ENCODE measurements around the gene NGEF. TPM values are rescaled to one million over a fixed set of nuclear protein-coding genes. Genes with fewer than 3 reads are reported as not detected.

The NGEF gene
- total RNA-seq, 1 experiment from 2014 or later: 5.4 TPM

DNA sequence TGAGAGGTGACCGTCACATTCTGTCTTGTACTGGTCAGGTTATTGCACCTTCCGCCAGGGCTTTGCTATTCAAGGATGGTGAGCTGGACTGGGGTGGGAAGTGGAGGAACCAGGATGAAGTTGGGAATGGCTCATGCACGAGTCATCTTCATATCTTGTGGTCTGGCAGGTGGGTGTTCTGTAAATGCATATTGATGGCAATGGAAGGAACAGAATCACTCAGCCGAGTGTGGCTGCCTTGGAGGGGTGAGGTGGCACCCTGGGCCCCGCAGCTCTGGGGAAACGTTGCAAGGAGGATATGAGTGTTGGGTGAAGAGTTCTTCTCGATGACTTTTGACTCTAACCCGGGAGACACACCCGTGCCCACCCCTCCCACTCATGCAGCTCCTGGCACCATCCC, 20.6 kb upstream of the NGEF start:
- H3K27ac Mint-ChIP-seq: no peak overlapping the region
- 0 out of 2 replicates have a peak, but pooled peaks cover 8% of the 10 kb centered on the region for H3K4me1 Mint-ChIP-seq
- no peak for ATAC-seq
- H3K4me3 Mint-ChIP-seq: no peak overlapping the region
- ChIA-PET POLR2A (no interaction called here), CTCF (interaction anchor here (0.6 to 2.6 kb wide), 4 partner anchors 18 to 210 kb away, joined by 3 to 10 read pairs (median 4); partner anchors contain the start of gene INPP5D)
- no peaks in the 10 kb centered on the region for H3K27me3 Mint-ChIP-seq (ENCODE audit: low read depth)
- no peak for TF ChIP-seq NFE2L1 (CRISPR knock-in tag; IDR thresholded peaks at IDR 0.05)
- TF ChIP-seq, protein P1, sequence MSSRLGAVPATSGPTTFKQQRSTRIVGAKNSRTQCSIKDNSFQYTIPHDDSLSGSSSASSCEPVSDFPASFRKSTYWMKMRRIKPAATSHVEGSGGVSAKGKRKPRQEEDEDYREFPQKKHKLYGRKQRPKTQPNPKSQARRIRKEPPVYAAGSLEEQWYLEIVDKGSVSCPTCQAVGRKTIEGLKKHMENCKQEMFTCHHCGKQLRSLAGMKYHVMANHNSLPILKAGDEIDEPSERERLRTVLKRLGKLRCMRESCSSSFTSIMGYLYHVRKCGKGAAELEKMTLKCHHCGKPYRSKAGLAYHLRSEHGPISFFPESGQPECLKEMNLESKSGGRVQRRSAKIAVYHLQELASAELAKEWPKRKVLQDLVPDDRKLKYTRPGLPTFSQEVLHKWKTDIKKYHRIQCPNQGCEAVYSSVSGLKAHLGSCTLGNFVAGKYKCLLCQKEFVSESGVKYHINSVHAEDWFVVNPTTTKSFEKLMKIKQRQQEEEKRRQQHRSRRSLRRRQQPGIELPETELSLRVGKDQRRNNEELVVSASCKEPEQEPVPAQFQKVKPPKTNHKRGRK (CRISPR knock-in tag; IDR thresholded peaks at IDR 0.05; ENCODE audit: borderline replicate concordance): no peak
- TF ChIP-seq, protein P2, sequence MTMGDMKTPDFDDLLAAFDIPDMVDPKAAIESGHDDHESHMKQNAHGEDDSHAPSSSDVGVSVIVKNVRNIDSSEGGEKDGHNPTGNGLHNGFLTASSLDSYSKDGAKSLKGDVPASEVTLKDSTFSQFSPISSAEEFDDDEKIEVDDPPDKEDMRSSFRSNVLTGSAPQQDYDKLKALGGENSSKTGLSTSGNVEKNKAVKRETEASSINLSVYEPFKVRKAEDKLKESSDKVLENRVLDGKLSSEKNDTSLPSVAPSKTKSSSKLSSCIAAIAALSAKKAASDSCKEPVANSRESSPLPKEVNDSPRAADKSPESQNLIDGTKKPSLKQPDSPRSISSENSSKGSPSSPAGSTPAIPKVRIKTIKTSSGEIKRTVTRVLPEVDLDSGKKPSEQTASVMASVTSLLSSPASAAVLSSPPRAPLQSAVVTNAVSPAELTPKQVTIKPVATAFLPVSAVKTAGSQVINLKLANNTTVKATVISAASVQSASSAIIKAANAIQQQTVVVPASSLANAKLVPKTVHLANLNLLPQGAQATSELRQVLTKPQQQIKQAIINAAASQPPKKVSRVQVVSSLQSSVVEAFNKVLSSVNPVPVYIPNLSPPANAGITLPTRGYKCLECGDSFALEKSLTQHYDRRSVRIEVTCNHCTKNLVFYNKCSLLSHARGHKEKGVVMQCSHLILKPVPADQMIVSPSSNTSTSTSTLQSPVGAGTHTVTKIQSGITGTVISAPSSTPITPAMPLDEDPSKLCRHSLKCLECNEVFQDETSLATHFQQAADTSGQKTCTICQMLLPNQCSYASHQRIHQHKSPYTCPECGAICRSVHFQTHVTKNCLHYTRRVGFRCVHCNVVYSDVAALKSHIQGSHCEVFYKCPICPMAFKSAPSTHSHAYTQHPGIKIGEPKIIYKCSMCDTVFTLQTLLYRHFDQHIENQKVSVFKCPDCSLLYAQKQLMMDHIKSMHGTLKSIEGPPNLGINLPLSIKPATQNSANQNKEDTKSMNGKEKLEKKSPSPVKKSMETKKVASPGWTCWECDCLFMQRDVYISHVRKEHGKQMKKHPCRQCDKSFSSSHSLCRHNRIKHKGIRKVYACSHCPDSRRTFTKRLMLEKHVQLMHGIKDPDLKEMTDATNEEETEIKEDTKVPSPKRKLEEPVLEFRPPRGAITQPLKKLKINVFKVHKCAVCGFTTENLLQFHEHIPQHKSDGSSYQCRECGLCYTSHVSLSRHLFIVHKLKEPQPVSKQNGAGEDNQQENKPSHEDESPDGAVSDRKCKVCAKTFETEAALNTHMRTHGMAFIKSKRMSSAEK (CRISPR knock-in tag; IDR thresholded peaks at IDR 0.05; ENCODE audit: borderline replicate concordance): no peak
- H3K9me3 Mint-ChIP-seq: peaks cover 3% of the 10 kb centered on the region; the same call in 1 of the 2 replicates
- no peak for DNase-seq (ENCODE audit: low spot score)
- H3K36me3 Mint-ChIP-seq: no peaks in the 10 kb centered on the region

DNA sequence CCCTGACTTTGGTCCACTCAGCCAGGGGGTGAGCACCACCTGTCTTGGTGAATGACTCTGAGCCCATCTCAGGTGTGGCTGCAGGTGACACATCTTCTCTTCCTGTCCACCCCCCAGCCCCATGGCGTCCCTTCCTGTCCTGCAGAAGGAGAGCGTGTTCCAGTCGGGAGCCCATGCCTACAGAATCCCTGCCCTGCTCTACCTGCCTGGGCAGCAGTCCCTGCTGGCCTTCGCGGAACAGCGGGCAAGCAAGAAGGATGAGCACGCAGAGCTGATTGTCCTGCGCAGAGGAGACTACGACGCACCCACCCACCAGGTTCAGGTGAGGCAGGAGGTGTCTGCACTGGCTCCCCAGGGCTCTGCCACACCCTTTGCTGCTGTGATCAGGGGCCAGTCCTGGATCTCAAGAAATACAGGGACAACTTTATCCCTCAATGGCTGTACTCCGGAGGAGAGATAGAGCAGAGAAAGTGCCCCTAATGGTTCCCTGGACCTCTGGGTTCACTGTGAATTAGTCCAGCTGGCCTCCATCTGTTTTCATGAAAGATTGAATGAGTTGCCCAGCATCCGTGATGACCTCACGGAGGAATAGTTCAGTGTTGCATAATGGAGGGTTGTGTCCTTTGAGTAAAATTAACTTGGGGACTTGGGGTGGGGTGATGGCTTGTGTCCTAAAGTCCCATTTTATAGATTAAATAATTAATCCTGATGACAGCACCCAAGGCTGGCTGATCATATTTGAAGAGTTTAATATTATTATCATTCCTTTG, 19.7 kb upstream of the NGEF start, which contains the start of gene NEU2:
NEU2 (plus strand) TSS at position 122 of the 770 bp plus-strand sequence; CDS start at position 122, 0 bp downstream.
- no peaks in the 10 kb centered on the region for H3K27me3 Mint-ChIP-seq (ENCODE audit: low read depth)
- peaks cover 3% of the 10 kb centered on the region; the same call in 1 of the 2 replicates for H3K9me3 Mint-ChIP-seq

More for the DNA sequence above, 19.7 kb upstream of the NGEF start, which contains the start of gene NEU2:
- POLR2A ChIA-PET: no interaction called here
- TF ChIP-seq, protein P3, sequence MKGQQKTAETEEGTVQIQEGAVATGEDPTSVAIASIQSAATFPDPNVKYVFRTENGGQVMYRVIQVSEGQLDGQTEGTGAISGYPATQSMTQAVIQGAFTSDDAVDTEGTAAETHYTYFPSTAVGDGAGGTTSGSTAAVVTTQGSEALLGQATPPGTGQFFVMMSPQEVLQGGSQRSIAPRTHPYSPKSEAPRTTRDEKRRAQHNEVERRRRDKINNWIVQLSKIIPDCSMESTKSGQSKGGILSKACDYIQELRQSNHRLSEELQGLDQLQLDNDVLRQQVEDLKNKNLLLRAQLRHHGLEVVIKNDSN (CRISPR knock-in tag; IDR thresholded peaks at IDR 0.05): no peak
- TF ChIP-seq, protein P1 (CRISPR knock-in tag; IDR thresholded peaks at IDR 0.05; ENCODE audit: borderline replicate concordance): no peak
- TF ChIP-seq, protein P4, sequence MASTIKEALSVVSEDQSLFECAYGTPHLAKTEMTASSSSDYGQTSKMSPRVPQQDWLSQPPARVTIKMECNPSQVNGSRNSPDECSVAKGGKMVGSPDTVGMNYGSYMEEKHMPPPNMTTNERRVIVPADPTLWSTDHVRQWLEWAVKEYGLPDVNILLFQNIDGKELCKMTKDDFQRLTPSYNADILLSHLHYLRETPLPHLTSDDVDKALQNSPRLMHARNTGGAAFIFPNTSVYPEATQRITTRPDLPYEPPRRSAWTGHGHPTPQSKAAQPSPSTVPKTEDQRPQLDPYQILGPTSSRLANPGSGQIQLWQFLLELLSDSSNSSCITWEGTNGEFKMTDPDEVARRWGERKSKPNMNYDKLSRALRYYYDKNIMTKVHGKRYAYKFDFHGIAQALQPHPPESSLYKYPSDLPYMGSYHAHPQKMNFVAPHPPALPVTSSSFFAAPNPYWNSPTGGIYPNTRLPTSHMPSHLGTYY (CRISPR knock-in tag; IDR thresholded peaks at IDR 0.05): no peak
- TF ChIP-seq NFATC4 (CRISPR knock-in tag; IDR thresholded peaks at IDR 0.05) (no peak), NFYB (CRISPR knock-in tag; conservative IDR thresholded peaks at IDR 0.05; ENCODE audit: low read depth) (no peak), JAZF1 (CRISPR knock-in tag; IDR thresholded peaks at IDR 0.05) (no peak), MYBL2 (CRISPR knock-in tag; IDR thresholded peaks at IDR 0.05) (no peak)
- TF ChIP-seq, protein P5, sequence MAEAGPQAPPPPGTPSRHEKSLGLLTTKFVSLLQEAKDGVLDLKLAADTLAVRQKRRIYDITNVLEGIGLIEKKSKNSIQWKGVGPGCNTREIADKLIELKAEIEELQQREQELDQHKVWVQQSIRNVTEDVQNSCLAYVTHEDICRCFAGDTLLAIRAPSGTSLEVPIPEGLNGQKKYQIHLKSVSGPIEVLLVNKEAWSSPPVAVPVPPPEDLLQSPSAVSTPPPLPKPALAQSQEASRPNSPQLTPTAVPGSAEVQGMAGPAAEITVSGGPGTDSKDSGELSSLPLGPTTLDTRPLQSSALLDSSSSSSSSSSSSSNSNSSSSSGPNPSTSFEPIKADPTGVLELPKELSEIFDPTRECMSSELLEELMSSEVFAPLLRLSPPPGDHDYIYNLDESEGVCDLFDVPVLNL (CRISPR knock-in tag; IDR thresholded peaks at IDR 0.05; ENCODE audit: borderline replicate concordance, low read depth): no peak
- TF ChIP-seq, protein P6, sequence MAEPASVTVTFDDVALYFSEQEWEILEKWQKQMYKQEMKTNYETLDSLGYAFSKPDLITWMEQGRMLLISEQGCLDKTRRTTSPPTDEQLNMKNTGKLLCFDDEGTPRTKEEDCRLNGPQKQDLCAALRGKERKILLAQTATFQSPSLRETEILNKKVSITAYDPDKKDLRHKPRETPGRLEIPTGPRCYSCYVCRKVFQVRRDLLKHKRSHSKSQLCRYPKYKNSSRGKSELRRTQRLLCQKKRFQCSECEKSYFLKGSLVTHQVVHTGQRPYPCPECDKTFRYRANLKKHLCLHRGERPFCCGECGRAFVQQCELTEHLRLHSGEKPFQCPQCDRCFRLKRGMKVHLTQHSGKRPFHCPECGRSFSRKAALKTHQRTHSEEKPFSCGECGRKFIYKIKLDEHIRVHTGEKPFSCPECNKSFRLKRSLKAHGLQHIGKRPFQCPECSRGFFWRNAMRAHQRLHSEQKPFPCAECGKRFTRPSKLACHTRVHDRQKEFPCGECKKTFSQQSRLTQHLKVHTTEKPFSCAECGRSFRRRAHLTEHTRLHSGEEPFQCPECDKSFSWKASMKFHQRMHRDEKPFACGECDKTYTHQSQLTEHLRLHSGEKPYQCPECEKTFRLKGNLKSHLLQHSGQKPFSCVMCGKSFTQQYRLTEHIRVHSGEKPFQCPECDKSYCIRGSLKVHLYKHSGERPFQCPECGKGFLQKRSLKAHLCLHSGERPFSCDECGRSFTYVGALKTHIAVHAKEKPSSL (CRISPR knock-in tag; conservative IDR thresholded peaks at IDR 0.05): no peak
- TF ChIP-seq, protein P7, sequence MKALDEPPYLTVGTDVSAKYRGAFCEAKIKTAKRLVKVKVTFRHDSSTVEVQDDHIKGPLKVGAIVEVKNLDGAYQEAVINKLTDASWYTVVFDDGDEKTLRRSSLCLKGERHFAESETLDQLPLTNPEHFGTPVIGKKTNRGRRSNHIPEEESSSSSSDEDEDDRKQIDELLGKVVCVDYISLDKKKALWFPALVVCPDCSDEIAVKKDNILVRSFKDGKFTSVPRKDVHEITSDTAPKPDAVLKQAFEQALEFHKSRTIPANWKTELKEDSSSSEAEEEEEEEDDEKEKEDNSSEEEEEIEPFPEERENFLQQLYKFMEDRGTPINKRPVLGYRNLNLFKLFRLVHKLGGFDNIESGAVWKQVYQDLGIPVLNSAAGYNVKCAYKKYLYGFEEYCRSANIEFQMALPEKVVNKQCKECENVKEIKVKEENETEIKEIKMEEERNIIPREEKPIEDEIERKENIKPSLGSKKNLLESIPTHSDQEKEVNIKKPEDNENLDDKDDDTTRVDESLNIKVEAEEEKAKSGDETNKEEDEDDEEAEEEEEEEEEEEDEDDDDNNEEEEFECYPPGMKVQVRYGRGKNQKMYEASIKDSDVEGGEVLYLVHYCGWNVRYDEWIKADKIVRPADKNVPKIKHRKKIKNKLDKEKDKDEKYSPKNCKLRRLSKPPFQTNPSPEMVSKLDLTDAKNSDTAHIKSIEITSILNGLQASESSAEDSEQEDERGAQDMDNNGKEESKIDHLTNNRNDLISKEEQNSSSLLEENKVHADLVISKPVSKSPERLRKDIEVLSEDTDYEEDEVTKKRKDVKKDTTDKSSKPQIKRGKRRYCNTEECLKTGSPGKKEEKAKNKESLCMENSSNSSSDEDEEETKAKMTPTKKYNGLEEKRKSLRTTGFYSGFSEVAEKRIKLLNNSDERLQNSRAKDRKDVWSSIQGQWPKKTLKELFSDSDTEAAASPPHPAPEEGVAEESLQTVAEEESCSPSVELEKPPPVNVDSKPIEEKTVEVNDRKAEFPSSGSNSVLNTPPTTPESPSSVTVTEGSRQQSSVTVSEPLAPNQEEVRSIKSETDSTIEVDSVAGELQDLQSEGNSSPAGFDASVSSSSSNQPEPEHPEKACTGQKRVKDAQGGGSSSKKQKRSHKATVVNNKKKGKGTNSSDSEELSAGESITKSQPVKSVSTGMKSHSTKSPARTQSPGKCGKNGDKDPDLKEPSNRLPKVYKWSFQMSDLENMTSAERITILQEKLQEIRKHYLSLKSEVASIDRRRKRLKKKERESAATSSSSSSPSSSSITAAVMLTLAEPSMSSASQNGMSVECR (CRISPR knock-in tag; IDR thresholded peaks at IDR 0.05; ENCODE audit: borderline replicate concordance): no peak
- CTCF ChIA-PET: interaction anchor here (1.6 to 2.6 kb wide), 4 partner anchors 19 to 28 kb away, joined by 4 to 10 read pairs (median 6); partner anchors contain the start of gene INPP5D
- ATAC-seq: no peak
- Mint-ChIP-seq H3K27ac (no peak within 1 kb of the TSS), H3K4me1 (0 out of 2 replicates have a peak, but pooled peaks cover 8% of the 10 kb centered on the region), H3K36me3 (no peaks in the 10 kb centered on the region), H3K4me3 (no peak within 1 kb of the TSS)
- DNase-seq (ENCODE audit: low spot score): no peak
